Measurements from ENCODE around the gene TOX4.
"Not testable (repeated sequence)": the region's sequence is repeated elsewhere in the genome, so short reads cannot be mapped to it uniquely, and the experiment has no call there.

Gene TOX4

GRCh38 chr14:21535545-21536417 lies 58.8 kb downstream of the TOX4 start:
- DNase-seq (ENCODE audit: low spot score): no peak

GRCh38 chr14:21536418-21537089 lies 59.6 kb downstream of the TOX4 start:
- no peak for DNase-seq (ENCODE audit: low spot score)

GRCh38 chr14:21537090-21537424 lies 60.1 kb downstream of the TOX4 start:
- no peak for DNase-seq (ENCODE audit: low spot score)

GRCh38 chr14:21539189-21539940 lies 62.4 kb downstream of the TOX4 start:
- DNase-seq (ENCODE audit: low spot score): no peak

- no peak for DNase-seq (ENCODE audit: low spot score)
Observed at GRCh38 chr14:21541413-21542074, 64.5 kb downstream of the TOX4 start.

GRCh38 chr14:21543521-21543960 lies 66.5 kb downstream of the TOX4 start:
- no peak for DNase-seq (ENCODE audit: low spot score)

- no peak for DNase-seq (ENCODE audit: low spot score)
Observed at GRCh38 chr14:21543963-21544362, 67.0 kb downstream of the TOX4 start.

- not testable (repeated sequence) for DNase-seq (ENCODE audit: low spot score)
Observed at GRCh38 chr14:21544588-21544987, 67.6 kb downstream of the TOX4 start.

All from GM03348 (cell line).